SH-SY5Y (cell line): ENCODE measurements around the gene ERMP1.

Source experiments
- GATA2 ChIP-seq: IDR thresholded peaks from 2 replicates; pipeline ENCODE4 v1.6.1; 2011; ENCODE audit warnings: mild to moderate bottlenecking, low read depth, low read length
- GATA3 ChIP-seq: IDR thresholded peaks from 2 replicates; pipeline ENCODE4 v1.6.1; 2011; ENCODE audit warnings: low read depth, mild to moderate bottlenecking, low read length, moderate library complexity

ERMP1 gene

DNA sequence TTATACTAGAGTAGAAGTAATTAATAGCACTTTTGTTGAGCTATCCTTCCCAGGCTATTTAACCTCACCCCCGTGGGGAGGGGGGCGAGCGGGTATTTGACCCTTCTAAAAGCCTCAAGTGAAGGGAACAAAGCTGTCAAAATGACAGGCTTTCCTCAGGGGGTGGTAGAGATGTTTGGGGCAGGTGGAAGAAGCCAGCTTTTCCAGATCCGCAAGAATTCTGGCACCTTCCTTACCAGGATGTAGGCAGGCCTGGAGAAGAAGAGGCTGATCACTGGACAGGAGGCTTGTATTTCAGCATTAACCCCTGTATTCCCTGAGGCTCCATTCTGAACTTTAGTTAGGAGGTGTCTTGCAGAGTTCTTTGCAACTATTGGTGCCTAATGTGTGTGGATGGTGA is 31.5 kb upstream of the ERMP1 start:
- TF ChIP-seq GATA3 (no peak), GATA2 (no peak)

DNA sequence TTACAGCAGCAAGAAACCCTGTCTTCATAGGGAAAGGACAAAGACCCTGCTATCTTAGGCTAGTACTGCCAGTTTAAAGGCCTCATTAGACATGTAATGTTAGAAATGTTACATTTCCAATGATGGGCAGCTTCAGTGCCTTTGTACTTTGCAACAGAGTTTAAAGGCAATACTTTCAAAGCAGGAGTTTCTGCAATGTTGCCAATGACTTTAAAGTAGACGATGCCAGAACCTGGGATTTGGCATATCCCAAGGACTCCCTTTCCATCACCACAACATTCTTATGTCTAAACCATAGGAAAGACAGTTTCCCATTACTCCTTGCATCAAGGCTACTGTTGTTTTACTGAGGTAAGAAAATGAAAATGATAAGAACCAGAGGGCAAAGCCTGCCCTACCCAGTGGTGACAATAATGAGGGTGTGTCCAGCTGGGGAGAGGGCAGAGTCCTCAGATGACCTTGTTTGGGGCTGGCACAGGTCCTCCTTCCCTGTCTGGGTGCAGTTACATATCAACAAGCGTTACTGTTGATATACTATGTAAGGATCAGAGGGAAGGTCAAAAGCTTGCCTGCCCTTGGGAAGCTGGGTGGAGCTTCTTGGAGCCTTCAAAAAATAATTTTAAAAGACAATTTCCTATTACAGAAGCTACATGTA is 30.3 kb upstream of the ERMP1 start:
- TF ChIP-seq GATA2 (no peak), GATA3 (no peak)

- TF ChIP-seq GATA2 (no peak), GATA3 (no peak)
Observed at GRCh38 chr9:5858833-5859232, 25.9 kb upstream of the ERMP1 start.

GRCh38 chr9:5857928-5858327 is 25.0 kb upstream of the ERMP1 start:
- TF ChIP-seq GATA3 (no peak), GATA2 (no peak)

- no peak for TF ChIP-seq GATA3
- no peak for TF ChIP-seq GATA2
Observed at GRCh38 chr9:5854063-5854790, 21.3 kb upstream of the ERMP1 start.

- TF ChIP-seq GATA3, result no peak
- no peak for TF ChIP-seq GATA2
Observed at GRCh38 chr9:5853617-5854016, 20.7 kb upstream of the ERMP1 start.

- TF ChIP-seq GATA3, result no peak
- no peak for TF ChIP-seq GATA2
Observed at GRCh38 chr9:5852987-5853386, 20.1 kb upstream of the ERMP1 start.

DNA sequence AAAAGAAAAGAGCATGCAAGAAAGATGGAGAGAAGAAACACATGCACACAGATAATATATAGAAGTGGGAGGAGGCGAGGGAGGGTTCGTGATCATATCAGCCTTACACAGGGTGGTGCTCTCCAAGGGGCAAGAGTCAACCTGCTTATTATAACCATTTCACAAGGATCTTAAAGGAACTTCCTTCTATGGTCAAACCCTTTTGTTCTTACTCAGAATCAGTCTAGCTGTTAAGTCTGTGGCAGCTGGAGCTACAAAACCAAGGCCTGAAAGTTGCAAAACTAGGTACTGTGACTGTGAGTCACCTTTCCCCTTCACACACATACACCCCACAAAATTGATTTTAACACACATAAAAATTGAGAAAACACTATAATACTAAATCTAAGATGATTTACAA is 18.5 kb upstream of the ERMP1 start:
- TF ChIP-seq GATA2, result no peak
- TF ChIP-seq GATA3, result no peak

- TF ChIP-seq GATA2, result no peak
- no peak for TF ChIP-seq GATA3
Observed at GRCh38 chr9:5850724-5851122, 17.8 kb upstream of the ERMP1 start.

DNA sequence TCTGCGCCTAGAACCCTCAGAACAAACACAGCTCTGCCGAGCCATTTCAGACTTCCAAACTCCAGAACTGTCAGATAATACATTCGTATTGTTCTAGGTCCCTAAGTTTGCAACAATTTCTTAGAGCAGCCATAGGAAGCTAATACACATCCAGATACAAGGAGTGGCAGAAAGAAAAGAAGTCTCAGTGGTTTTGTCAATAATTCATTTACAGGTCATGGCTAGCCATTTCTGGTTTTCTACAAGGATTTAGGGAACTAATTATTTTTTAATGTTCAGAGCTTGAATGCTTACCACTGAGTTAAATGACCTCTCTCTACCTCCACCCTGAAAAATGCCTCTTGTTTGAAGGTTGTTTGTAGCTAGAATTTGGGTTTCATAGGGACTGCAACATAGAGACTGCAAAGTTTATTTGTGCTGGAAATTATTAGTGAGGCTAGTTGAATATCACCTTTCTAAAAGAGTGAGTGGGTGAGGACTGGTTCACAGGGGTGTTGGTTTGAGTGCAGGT is 15.5 kb upstream of the ERMP1 start:
- no peak for TF ChIP-seq GATA3
- TF ChIP-seq GATA2, result no peak

- TF ChIP-seq GATA2 (no peak), GATA3 (no peak)
Observed at GRCh38 chr9:5846501-5846921, 13.6 kb upstream of the ERMP1 start.

GRCh38 chr9:5846096-5846495 is 13.2 kb upstream of the ERMP1 start:
- TF ChIP-seq GATA3 (no peak), GATA2 (no peak)

DNA sequence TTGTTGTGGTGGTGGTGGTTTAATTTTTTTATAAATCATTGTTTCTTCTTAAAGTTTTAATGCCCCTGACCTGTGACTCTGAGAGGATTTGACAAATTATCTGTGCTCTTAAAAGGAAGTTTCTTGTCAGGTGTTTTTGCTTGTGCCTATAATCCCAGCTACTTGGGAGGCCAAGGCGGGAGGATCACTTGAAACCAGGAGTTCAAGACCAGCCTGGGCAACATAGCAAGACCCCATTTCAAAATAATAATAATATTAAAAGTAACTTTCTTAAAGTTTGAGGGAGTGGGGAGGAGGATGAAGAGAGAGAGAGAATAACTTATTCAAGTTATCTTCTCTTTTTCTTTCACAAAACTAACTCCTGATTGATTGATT is 12.2 kb upstream of the ERMP1 start:
- no peak for TF ChIP-seq GATA3
- no peak for TF ChIP-seq GATA2

GRCh38 chr9:5843794-5844471 is 11.0 kb upstream of the ERMP1 start:
- TF ChIP-seq GATA2 (no peak), GATA3 (no peak)

DNA sequence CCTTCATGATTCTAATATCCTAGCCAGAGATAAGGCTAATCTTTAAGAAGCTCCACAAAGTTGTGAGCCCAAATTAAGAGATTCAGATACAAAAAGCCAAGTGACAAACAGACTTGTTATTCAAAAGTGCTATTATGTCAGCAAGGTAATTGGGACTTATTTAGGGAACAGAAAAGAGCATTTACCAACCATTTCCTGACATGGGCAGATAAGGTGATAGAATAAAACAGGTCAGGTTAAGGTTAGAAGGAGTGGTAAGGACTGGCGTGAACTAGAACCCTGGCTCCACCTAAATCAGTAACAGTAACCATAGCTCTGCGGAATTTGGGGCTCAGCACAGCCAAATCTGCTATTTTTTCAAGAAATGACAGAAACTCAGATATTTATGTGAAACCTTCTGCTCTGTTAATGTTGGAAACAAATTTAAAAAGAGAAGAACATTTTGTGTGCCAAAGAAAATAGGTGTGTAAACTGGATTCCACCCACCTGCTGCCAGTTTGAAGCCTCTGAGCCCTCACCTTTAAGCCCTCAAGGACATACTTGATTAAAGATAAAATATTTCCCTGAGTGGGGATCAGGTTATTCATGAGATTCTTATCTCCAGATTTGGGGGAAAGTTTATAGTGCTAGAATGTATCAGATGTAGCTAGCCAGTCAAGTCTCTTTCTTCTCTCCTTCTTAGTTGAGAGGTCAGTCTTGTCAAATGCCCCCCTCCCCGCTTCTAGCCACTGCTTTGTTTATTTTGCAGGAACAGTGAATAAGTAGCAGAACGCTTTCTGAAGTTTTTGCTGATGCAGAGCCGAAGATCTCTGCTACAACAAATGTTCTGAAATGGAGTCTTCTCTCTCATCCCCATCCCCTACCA is 10.2 kb upstream of the ERMP1 start:
- no peak for TF ChIP-seq GATA3
- 0 out of 2 replicates have a peak, but pooled peaks have one; percentile 13 for TF ChIP-seq GATA2
